OCI-LY3 (cell line): Measurements from ENCODE around the gene NPC1.

Experiments used
- H2AFZ ChIP-seq: fragments of 200-600, 300-600 bp; shearing (Covaris generic); 2 replicates; pipeline ENCODE4 v1.6.0; 2014; ENCODE audit warnings: antibody characterized with exemption, low read depth, low read length
- H3K27ac ChIP-seq: fragments of 200-600, 300-600 bp; sonication (generic); 2 replicates; pipeline ENCODE4 v1.5.1; 2014; ENCODE audit warnings: mild to moderate bottlenecking, low read length, moderate library complexity, mixed read lengths
- H3K27me3 ChIP-seq: fragments of 200-600, 300-600 bp; sonication (generic); 2 replicates; pipeline ENCODE4 v1.6.1; 2014; ENCODE audit warnings: low read depth, low read length, mixed read lengths
- H3K36me3 ChIP-seq: fragments of 200-600, 300-600 bp; sonication (generic); replicated peaks from 2 replicates; pipeline ENCODE3; 2014; ENCODE audit warnings: low read depth, low read length, mixed read lengths
- H3K4me1 ChIP-seq: fragments of 300-600, 200-600 bp; sonication (generic); 2 replicates; pipeline ENCODE4 v1.6.1; 2014; ENCODE audit warnings: low read length, mixed read lengths
- H3K4me2 ChIP-seq: fragments of 200-600, 300-600 bp; sonication (generic); 2 replicates; pipeline ENCODE4 v1.6.1; 2014; ENCODE audit warnings: low read length, mixed read lengths
- H3K4me3 ChIP-seq: fragments of 300-600, 200-600 bp; sonication (generic); 2 replicates; pipeline ENCODE4 v1.5.1; 2014; ENCODE audit warnings: antibody characterized with exemption, mild to moderate bottlenecking, low read length, moderate library complexity
- H3K79me2 ChIP-seq: fragments of 300-600, 200-600 bp; shearing (Covaris generic); 2 replicates; pipeline ENCODE4 v1.6.1; 2014; ENCODE audit warnings: mild to moderate bottlenecking, low read length, mixed read lengths
- H3K9ac ChIP-seq: fragments of 300-600, 200-600 bp; shearing (Covaris generic); 2 replicates; pipeline ENCODE4 v1.6.0; 2014; ENCODE audit warnings: mild to moderate bottlenecking, low read length, moderate library complexity
- H3K9me3 ChIP-seq: fragments of 200-600, 300-600 bp; shearing (Covaris generic); 2 replicates; pipeline ENCODE4 v1.6.1; 2014; ENCODE audit warnings: low read length, mixed read lengths; ENCODE audit not compliant: insufficient read depth
- H4K20me1 ChIP-seq: fragments of 200-600, 300-600 bp; sonication (generic); 2 replicates; pipeline ENCODE4 v1.6.1; 2016; ENCODE audit warnings: low read length, mixed read lengths; ENCODE audit not compliant: insufficient read depth
- CTCF ChIP-seq: fragments of 200-600, 300-600 bp; sonication (generic); IDR thresholded peaks from 2 replicates; pipeline ENCODE4 v1.5.1; 2014; ENCODE audit warnings: antibody characterized with exemption, low read length, low read depth
- EZH2phosphoT487 ChIP-seq: fragments of 200-600 bp; shearing (Covaris generic); IDR thresholded peaks from 2 replicates; pipeline ENCODE4 v1.6.1; 2018; ENCODE audit warnings: antibody characterized with exemption, mixed run types, low read depth

The NPC1 gene

DNA sequence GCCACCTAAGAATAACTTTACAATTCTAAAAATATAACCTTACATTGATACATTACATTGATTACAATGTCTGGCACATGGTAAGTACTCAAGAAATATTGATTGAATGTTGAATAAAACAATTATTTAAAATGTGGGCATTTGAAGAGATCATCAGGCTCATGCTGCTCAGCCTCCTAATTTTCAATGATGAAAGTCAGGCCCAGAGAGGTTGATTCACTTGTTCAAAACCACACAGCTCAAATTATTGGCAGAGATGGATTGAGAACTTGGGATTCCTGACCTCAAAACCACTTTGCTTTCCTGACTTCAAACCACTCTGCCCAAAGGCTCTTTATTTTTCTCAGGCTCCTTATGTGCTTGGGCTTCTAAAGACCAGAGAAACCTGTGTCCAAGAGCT lies 41.7 kb upstream of the NPC1 start:
- no peak overlapping the region for H3K27ac ChIP-seq
- no peaks in the 10 kb centered on the region for H3K79me2 ChIP-seq
- H3K4me3 ChIP-seq, result no peak overlapping the region
- H3K4me2 ChIP-seq, result no peak overlapping the region
- TF ChIP-seq EZH2phosphoT487, result no peak
- TF ChIP-seq CTCF, result no peak
- no peak overlapping the region for H3K9ac ChIP-seq
- H2AFZ ChIP-seq, result no peak overlapping the region
- H3K36me3 ChIP-seq, result no peaks in the 10 kb centered on the region
- no peaks in the 10 kb centered on the region for H4K20me1 ChIP-seq
- H3K9me3 ChIP-seq, result no peaks in the 10 kb centered on the region
- peaks cover 3% of the 10 kb centered on the region; the same call in 1 of the 2 replicates for H3K4me1 ChIP-seq
- H3K27me3 ChIP-seq, result no peaks in the 10 kb centered on the region

DNA sequence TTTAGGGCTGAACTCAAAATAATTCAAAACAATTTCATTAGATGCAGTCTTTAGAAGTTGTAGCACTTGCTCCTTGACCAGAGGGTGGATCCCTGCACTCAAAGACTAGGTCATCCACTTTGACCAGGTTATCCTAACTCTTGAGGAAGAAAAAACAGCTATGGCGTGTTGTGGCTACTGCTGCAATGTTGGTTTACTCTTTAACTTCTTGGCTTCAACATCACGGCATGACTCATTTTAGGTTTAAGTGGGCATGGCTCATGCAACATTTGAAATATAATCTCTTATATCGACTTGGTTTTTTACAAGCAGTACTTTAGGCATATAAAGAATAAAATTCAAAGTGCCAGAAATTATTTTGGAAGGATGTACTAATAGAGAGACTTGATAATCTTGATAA lies 41.0 kb upstream of the NPC1 start:
- H4K20me1 ChIP-seq, result no peaks in the 10 kb centered on the region
- no peaks in the 10 kb centered on the region for H3K27me3 ChIP-seq
- H3K4me2 ChIP-seq, result no peak overlapping the region
- TF ChIP-seq CTCF (no peak), EZH2phosphoT487 (no peak)
- no peaks in the 10 kb centered on the region for H3K79me2 ChIP-seq
- no peak overlapping the region for H3K27ac ChIP-seq
- no peak overlapping the region for H3K4me3 ChIP-seq
- H3K36me3 ChIP-seq, result no peaks in the 10 kb centered on the region
- no peak overlapping the region for H2AFZ ChIP-seq
- H3K9me3 ChIP-seq, result no peaks in the 10 kb centered on the region
- no peak overlapping the region for H3K9ac ChIP-seq
- peaks cover 3% of the 10 kb centered on the region; the same call in 1 of the 2 replicates for H3K4me1 ChIP-seq

GRCh38 chr18:23626451-23627279 lies 40.4 kb upstream of the NPC1 start:
- no peaks in the 10 kb centered on the region for H3K9me3 ChIP-seq
- H3K9ac ChIP-seq, result no peak overlapping the region
- H3K27ac ChIP-seq, result no peak overlapping the region
- no peak overlapping the region for H3K4me2 ChIP-seq
- no peaks in the 10 kb centered on the region for H3K36me3 ChIP-seq
- H3K4me3 ChIP-seq, result no peak overlapping the region
- peaks cover 5% of the 10 kb centered on the region for H3K27me3 ChIP-seq
- TF ChIP-seq EZH2phosphoT487, result no peak
- no peak for TF ChIP-seq CTCF
- no peaks in the 10 kb centered on the region for H3K79me2 ChIP-seq
- no peaks in the 10 kb centered on the region for H4K20me1 ChIP-seq
- H3K4me1 ChIP-seq, result peaks cover 3% of the 10 kb centered on the region; the same call in 1 of the 2 replicates
- H2AFZ ChIP-seq, result no peak overlapping the region

DNA sequence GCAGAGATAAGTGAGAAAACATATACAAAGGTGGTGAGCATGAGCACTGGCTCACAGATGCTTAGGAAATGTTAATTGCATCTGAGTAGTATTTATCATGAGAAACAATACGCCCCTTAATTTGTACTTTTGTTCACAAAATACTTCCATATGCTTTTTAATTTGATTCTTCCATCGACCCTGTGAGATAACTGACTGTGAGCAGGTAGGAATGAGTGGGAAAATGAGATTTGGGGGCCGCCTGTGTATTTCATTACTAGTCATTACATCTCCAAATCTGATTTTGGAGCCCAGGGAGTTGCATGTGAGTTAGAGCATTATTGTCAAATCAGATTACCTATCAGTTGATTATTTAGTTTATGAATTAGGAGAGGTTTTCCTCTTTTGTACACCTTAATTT lies 36.7 kb upstream of the NPC1 start:
- no peaks in the 10 kb centered on the region for H4K20me1 ChIP-seq
- H3K27ac ChIP-seq, result no peak overlapping the region
- no peaks in the 10 kb centered on the region for H3K79me2 ChIP-seq
- H3K9ac ChIP-seq, result no peak overlapping the region
- no peaks in the 10 kb centered on the region for H3K36me3 ChIP-seq
- no peak overlapping the region for H2AFZ ChIP-seq
- H3K4me2 ChIP-seq, result no peak overlapping the region
- H3K4me1 ChIP-seq, result peaks cover 18% of the 10 kb centered on the region
- no peaks in the 10 kb centered on the region for H3K9me3 ChIP-seq
- TF ChIP-seq CTCF (no peak), EZH2phosphoT487 (no peak)
- H3K27me3 ChIP-seq, result peaks cover 33% of the 10 kb centered on the region
- H3K4me3 ChIP-seq, result no peak overlapping the region
